Large intestine (tissue), 3 donors: ENCODE data around the gene RFC1. TPM values are rescaled to one million over a fixed set of nuclear protein-coding genes. Genes with fewer than 3 reads are reported as not detected.

Experiments
- DNase-seq, 2 donors: peaks; one replicate each; pipeline versions ENCODE4 v3.0.0 to v3.0.0-alpha.2; 2013
- H3K27ac ChIP-seq: one replicate; pipeline ENCODE4 v1.5.1; 2013; ENCODE audit warnings: low read length
- H3K27me3 ChIP-seq: 2 replicates; pipeline ENCODE4 v1.6.1; 2013; ENCODE audit warnings: low read length; ENCODE audit not compliant: control insufficient read depth, insufficient read depth
- H3K36me3 ChIP-seq: 2 replicates; pipeline ENCODE4 v1.6.1; 2013; ENCODE audit warnings: low read length; ENCODE audit not compliant: control insufficient read depth, insufficient read depth
- H3K4me1 ChIP-seq: one replicate; pipeline ENCODE4 v1.6.1; 2013; ENCODE audit warnings: low read length; ENCODE audit not compliant: control insufficient read depth, insufficient read depth
- H3K4me3 ChIP-seq: one replicate; pipeline ENCODE4 v1.5.1; 2013; ENCODE audit warnings: low read length
- H3K9me3 ChIP-seq: one replicate; pipeline ENCODE4 v1.6.1; 2013; ENCODE audit warnings: mild to moderate bottlenecking, low read depth, low read length, moderate library complexity; ENCODE audit not compliant: control insufficient read depth
- WGBS: methylation state at CpG from one replicate; pipeline ENCODE4 v1.1.5; 2013; ENCODE audit warnings: low lambda C conversion rate; ENCODE audit not compliant: insufficient coverage; 5-methylcytosine and 5-hydroxymethylcytosine counted together
- polyA plus RNA-seq: library from polyadenylated mRNA; unstranded; fragments of 120-200 nt; gene quantifications from one replicate; pipeline ENCODE4 v1.2.1, GENCODE V29; 2013

RFC1 gene
- polyA plus RNA-seq, 1 donor: 40.8 TPM

DNA sequence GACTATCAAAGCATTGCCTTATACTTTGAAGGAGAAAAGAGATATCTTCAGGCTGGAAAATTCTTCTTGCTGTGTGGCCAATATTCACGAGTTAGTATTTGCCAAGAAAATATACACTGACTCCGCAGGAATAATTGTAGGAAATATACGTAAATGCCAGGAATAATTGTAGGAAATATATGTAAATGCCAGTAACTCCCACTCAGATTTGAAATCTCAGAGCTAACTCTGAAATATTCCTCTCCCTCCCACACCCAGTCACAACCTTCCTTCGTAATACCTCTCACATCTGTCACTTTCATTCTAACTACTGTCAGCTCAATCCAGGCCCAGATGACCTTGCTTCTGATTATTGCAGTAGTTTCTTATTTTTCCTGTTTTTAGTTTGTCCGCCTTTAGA is 110.3 kb downstream of the RFC1 start:
- H3K4me1 ChIP-seq: no peaks in the 10 kb centered on the region
- H3K9me3 ChIP-seq: no peaks in the 10 kb centered on the region
- peaks cover 14% of the 10 kb centered on the region for H3K36me3 ChIP-seq
- H3K27ac ChIP-seq: no peak overlapping the region
- H3K4me3 ChIP-seq: no peak overlapping the region
- no peaks in the 10 kb centered on the region for H3K27me3 ChIP-seq
- no peak for DNase-seq
- WGBS: 100% methylated on average over 2 of the region's 5 CpGs

DNA sequence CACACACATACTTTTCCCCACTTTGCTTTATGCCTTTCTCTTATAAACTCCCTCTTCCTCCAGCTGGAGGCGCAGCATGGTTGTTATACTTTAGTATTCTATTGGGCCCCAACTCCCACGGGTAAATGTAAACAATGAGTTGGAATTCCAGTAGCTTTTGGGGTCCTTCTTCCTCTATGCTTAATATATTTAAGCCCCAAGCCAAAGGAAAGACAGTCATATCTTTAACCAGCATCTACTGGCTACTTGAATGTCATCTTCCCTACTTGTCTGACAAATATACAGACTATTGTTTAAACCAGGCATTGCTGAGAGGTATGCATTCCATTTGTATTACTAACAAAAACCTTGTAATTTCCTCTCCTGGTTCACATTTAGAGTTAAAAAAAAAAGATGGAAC is 110.9 kb downstream of the RFC1 start:
- no peaks in the 10 kb centered on the region for H3K9me3 ChIP-seq
- WGBS: no CpG with 5 or more reads among the region's 2 CpGs

DNA sequence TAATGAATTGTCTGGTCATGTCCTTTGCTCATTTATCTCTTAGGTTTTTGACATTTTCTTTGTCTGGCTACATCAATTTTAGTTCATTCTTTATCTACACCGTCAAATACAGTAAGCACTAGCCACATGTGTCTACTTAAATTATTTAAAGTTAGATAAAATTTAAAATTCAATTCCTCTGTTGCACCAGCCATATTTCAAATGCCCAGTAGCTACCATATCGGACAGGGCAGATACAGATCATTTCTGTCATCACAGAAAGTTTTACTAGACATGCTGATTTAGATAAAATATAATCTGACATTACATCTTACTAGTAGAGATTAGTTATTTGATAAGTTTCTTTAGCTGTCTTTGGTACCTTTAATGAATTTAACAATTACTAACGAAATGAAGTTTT is 122.7 kb downstream of the RFC1 start:
- 85% methylated on average over 2 of the region's 3 CpGs for WGBS

More for the DNA sequence above, 110.9 kb downstream of the RFC1 start:
- H3K27me3 ChIP-seq: no peaks in the 10 kb centered on the region
- H3K4me1 ChIP-seq: no peaks in the 10 kb centered on the region
- peaks cover 11% of the 10 kb centered on the region for H3K36me3 ChIP-seq
- no peak for DNase-seq
- no peak overlapping the region for H3K27ac ChIP-seq
- H3K4me3 ChIP-seq: no peak overlapping the region

More for the DNA sequence above, 122.7 kb downstream of the RFC1 start:
- no peak for DNase-seq
- Histone ChIP-seq H3K36me3 (peaks cover 3% of the 10 kb centered on the region), H3K9me3 (peaks cover 6% of the 10 kb centered on the region), H3K27me3 (no peaks in the 10 kb centered on the region), H3K4me3 (no peak overlapping the region), H3K27ac (no peak overlapping the region), H3K4me1 (no peaks in the 10 kb centered on the region)

Other genes starting within 250 kb of the RFC1 start
- gene WDR19, start 183.8 kb downstream of the RFC1 start, polyA plus RNA-seq: 26.2 TPM
- gene KLB, start 40.6 kb upstream of the RFC1 start, polyA plus RNA-seq: 0.75 TPM
- 1,880 TPM for gene RPL9, start 92.6 kb upstream of the RFC1 start, polyA plus RNA-seq
- 30.0 TPM for gene LIAS, start 92.7 kb upstream of the RFC1 start, polyA plus RNA-seq
- 64.2 TPM for gene UGDH, start 161.1 kb upstream of the RFC1 start, polyA plus RNA-seq